Karpas-422 (cell line): Measurements from ENCODE around the gene WASF2. TPM values are rescaled to one million over a fixed set of nuclear protein-coding genes. Genes with fewer than 3 reads are reported as not detected.

Experiments used
- DNase-seq: peaks from one replicate; pipeline ENCODE4 v3.0.0-alpha.2; 2015
- H2AFZ ChIP-seq: fragments of 200-600 bp; sonication (generic); 2 replicates; pipeline ENCODE4 v1.6.1; 2014; ENCODE audit warnings: antibody characterized with exemption, low read length, mixed read lengths
- H3K27ac ChIP-seq: fragments of 200-600 bp; sonication (generic); 2 replicates; pipeline ENCODE4 v1.5.1; 2014; ENCODE audit warnings: mild to moderate bottlenecking, low read length, moderate library complexity
- H3K27me3 ChIP-seq: fragments of 200-600 bp; sonication (generic); 2 replicates; pipeline ENCODE4 v1.6.1; 2014; ENCODE audit warnings: low read length, mixed read lengths
- H3K36me3 ChIP-seq: fragments of 200-600 bp; sonication (generic); 2 replicates; pipeline ENCODE4 v1.6.1; 2014; ENCODE audit warnings: low read length, mixed read lengths; ENCODE audit not compliant: insufficient read depth
- H3K4me1 ChIP-seq: fragments of 200-600 bp; sonication (generic); 2 replicates; pipeline ENCODE4 v1.6.1; 2014; ENCODE audit warnings: mild to moderate bottlenecking, low read length, mixed read lengths
- H3K4me2 ChIP-seq: fragments of 200-600 bp; sonication (generic); 2 replicates; pipeline ENCODE4 v1.6.1; 2014; ENCODE audit warnings: low read length, low read depth, mild to moderate bottlenecking; ENCODE audit not compliant: poor library complexity, severe bottlenecking
- H3K4me3 ChIP-seq: fragments of 200-600 bp; sonication (generic); 2 replicates; pipeline ENCODE4 v1.5.1; 2014; ENCODE audit warnings: mild to moderate bottlenecking, antibody characterized with exemption, low read length, mixed read lengths
- H3K79me2 ChIP-seq: fragments of 200-600 bp; sonication (generic); 2 replicates; pipeline ENCODE4 v1.6.1; 2014; ENCODE audit warnings: mild to moderate bottlenecking, low read length, mixed read lengths
- H3K9ac ChIP-seq: fragments of 200-600 bp; sonication (generic); 2 replicates; pipeline ENCODE4 v1.6.0; 2014; ENCODE audit warnings: low read length
- H3K9me2 ChIP-seq: fragments of 200-600 bp; sonication (generic), shearing (Covaris generic); replicated peaks from 2 replicates; pipeline ENCODE4 v1.6.0; 2014; ENCODE audit warnings: mild to moderate bottlenecking, low read length, moderate library complexity; ENCODE audit not compliant: insufficient read depth
- H3K9me3 ChIP-seq: fragments of 300-700, 200-600 bp; sonication (generic); 2 replicates; pipeline ENCODE4 v1.6.1; 2014; ENCODE audit warnings: low read length, mixed read lengths
- H4K20me1 ChIP-seq: fragments of 200-600 bp; sonication (generic); 2 replicates; pipeline ENCODE4 v1.6.1; 2014; ENCODE audit warnings: mild to moderate bottlenecking, antibody characterized with exemption, low read length, low read depth; ENCODE audit not compliant: insufficient read depth
- total RNA-seq: library from RNA; depleted of rRNA; stranded (reverse); fragments of >200 nt; shearing (Covaris generic); gene quantifications from 2 replicates; pipeline ENCODE4 v1.2.3, GENCODE V29; 2014; ENCODE audit warnings: low replicate concordance

WASF2 gene
- total RNA-seq, 1 experiment from 2014 or later, result 21.7 TPM

DNA sequence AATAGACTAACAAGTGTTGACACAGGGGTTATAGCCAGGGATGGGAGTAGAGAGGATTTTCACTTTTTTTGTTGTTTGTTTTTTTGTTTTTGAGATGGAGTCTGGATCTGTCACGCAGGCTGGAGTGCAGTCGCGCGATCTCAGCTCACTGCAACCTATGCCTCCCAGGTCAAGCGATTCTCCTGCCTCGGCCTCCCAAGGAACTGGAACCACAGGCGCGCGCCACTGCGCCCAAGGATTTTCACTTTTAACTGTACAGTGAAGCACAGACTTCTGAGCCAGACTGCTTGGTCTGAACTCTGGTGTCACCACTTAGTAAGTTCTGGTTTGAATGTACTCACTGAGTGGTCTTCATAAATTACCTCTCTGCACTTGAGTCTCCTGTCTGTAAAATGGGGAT lies 40.2 kb upstream of the WASF2 start:
- Histone ChIP-seq H3K4me3 (no peak overlapping the region), H3K9me3 (no peaks in the 10 kb centered on the region), H3K4me2 (no peak overlapping the region), H3K36me3 (no peaks in the 10 kb centered on the region), H3K79me2 (no peaks in the 10 kb centered on the region), H3K27me3 (no peaks in the 10 kb centered on the region), H3K4me1 (peaks cover 34% of the 10 kb centered on the region), H3K9me2 (no peaks in the 10 kb centered on the region), H3K27ac (no peak overlapping the region), H2AFZ (no peak overlapping the region), H4K20me1 (no peaks in the 10 kb centered on the region), H3K9ac (no peak overlapping the region)
- DNase-seq, result no peak

GRCh38 chr1:27529704-27530018 lies 39.7 kb upstream of the WASF2 start:
- no peaks in the 10 kb centered on the region for H3K9me3 ChIP-seq
- H3K27me3 ChIP-seq, result no peaks in the 10 kb centered on the region
- no peaks in the 10 kb centered on the region for H3K79me2 ChIP-seq
- no peaks in the 10 kb centered on the region for H3K9me2 ChIP-seq
- no peak overlapping the region for H3K27ac ChIP-seq
- H3K4me2 ChIP-seq, result no peak overlapping the region
- no peaks in the 10 kb centered on the region for H3K36me3 ChIP-seq
- H4K20me1 ChIP-seq, result no peaks in the 10 kb centered on the region
- H3K4me3 ChIP-seq, result no peak overlapping the region
- H3K9ac ChIP-seq, result no peak overlapping the region
- no peak for DNase-seq
- H2AFZ ChIP-seq, result no peak overlapping the region
- H3K4me1 ChIP-seq, result peaks cover 37% of the 10 kb centered on the region

GRCh38 chr1:27528818-27529703 lies 39.1 kb upstream of the WASF2 start:
- no peaks in the 10 kb centered on the region for H3K79me2 ChIP-seq
- H3K27me3 ChIP-seq, result no peaks in the 10 kb centered on the region
- no peak overlapping the region for H3K4me3 ChIP-seq
- DNase-seq, result no peak
- H3K9me2 ChIP-seq, result no peaks in the 10 kb centered on the region
- H3K9me3 ChIP-seq, result no peaks in the 10 kb centered on the region
- H3K4me2 ChIP-seq, result no peak overlapping the region
- H3K9ac ChIP-seq, result no peak overlapping the region
- no peaks in the 10 kb centered on the region for H4K20me1 ChIP-seq
- H3K36me3 ChIP-seq, result no peaks in the 10 kb centered on the region
- H2AFZ ChIP-seq, result no peak overlapping the region
- H3K4me1 ChIP-seq, result peaks cover 37% of the 10 kb centered on the region
- no peak overlapping the region for H3K27ac ChIP-seq

DNA sequence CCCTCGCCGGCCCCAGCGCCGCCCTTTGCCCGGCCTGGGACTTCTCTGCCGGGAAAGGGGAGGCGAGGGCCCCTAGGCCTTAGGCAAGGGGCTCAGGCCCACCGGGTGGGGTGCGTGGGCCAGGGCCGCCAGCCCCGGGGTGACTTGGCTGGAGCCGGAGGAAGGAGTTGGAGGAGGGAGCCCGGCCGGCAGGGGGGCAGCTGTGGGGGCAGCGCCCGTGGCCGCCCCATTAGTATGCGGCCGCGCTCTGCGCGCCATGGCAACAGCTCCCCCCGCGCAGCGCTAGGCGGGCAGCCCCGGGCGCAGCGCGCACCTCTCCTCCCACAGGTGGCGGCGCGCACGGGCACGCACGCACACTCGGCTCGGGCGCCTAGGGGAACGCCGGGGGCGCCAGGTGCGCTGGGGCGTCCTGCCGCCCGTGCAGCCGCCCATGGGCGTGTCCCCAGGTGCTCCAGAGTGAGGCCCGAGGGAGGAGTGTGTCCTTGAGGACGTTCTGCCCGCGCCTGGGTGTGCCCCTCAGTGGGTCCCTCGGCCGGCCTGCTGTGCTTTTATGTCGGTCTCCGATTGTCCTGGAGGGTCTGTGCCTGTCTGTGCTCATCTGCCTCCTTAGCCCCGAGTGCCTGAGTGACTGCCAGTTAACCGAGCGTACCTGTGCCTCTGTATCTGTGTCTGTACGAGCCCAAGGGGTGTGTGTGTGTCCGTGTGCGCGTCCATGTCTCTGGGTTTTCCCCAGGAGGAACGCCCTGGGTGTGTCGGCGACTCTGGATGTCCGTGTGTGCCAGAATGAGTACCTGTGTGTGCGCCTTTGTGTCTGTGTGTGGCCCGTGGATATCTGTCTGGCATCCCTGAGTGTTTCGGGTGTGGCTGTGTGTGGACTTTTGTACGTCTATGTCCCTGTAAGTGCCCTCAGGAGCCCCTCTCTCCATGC lies 38.2 kb upstream of the WASF2 start:
- peaks cover 37% of the 10 kb centered on the region for H3K4me1 ChIP-seq
- H2AFZ ChIP-seq, result no peak overlapping the region
- H3K9me3 ChIP-seq, result no peaks in the 10 kb centered on the region
- H3K27me3 ChIP-seq, result no peaks in the 10 kb centered on the region
- H3K79me2 ChIP-seq, result no peaks in the 10 kb centered on the region
- peak overlapping the region; percentile 64 for H3K4me2 ChIP-seq
- peak overlapping the region; percentile 28; the same call in 1 of the 2 replicates for H3K9ac ChIP-seq
- no peaks in the 10 kb centered on the region for H3K9me2 ChIP-seq
- DNase-seq, result peak; percentile 68
- H3K36me3 ChIP-seq, result no peaks in the 10 kb centered on the region
- peak overlapping the region; percentile 48; the same call in 1 of the 2 replicates for H3K4me3 ChIP-seq
- H3K27ac ChIP-seq, result no peak overlapping the region
- H4K20me1 ChIP-seq, result no peaks in the 10 kb centered on the region

DNA sequence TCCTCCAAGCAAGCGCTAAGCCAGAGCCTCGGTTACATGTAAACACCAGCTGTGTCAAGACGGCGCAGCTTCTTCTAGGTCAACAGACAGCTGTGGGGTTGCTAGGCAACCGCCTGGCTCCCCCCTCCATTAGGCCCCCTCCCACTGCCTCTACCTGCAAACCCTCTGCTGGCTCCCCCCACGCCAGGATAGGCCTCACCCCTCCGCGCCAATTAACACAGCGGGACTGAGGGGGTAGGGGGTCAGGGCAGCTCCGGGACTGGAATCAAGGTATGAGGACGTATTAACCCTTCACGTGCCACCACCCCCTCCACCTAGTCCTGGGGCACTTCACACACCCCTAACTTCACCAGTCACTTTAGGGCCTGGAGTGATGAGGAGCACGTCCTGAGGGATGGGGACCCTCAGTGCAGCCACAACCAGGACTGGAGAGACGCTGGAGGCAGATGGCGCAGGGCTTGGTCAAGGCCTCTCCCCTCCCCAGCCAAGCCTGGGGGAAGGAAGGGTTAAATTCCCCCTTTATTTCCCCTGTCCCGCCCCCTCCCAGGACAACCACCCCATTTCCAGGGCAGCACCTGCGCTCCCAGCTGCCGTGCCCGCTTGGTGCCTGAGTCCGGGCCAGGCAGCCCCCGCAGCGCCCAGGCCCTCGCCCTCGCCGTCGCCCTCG lies 37.4 kb upstream of the WASF2 start:
- H3K79me2 ChIP-seq, result no peaks in the 10 kb centered on the region
- H4K20me1 ChIP-seq, result no peaks in the 10 kb centered on the region
- H3K27me3 ChIP-seq, result no peaks in the 10 kb centered on the region
- no peaks in the 10 kb centered on the region for H3K9me2 ChIP-seq
- H2AFZ ChIP-seq, result no peak overlapping the region
- H3K4me1 ChIP-seq, result peaks cover 37% of the 10 kb centered on the region
- peak overlapping the region; percentile 28; the same call in 1 of the 2 replicates for H3K9ac ChIP-seq
- H3K9me3 ChIP-seq, result no peaks in the 10 kb centered on the region
- no peak overlapping the region for H3K27ac ChIP-seq
- peak overlapping the region; percentile 64 for H3K4me2 ChIP-seq
- no peaks in the 10 kb centered on the region for H3K36me3 ChIP-seq
- no peak for DNase-seq
- H3K4me3 ChIP-seq, result peak overlapping the region; percentile 48; the same call in 1 of the 2 replicates

- Histone ChIP-seq H3K4me3 (0 out of 2 replicates have a peak overlapping the region, but pooled peaks have one; percentile 63), H3K79me2 (no peaks in the 10 kb centered on the region), H3K27ac (no peak overlapping the region), H3K36me3 (no peaks in the 10 kb centered on the region), H3K27me3 (no peaks in the 10 kb centered on the region), H3K9ac (no peak overlapping the region), H3K9me2 (no peaks in the 10 kb centered on the region), H3K4me2 (peak overlapping the region; percentile 81), H4K20me1 (no peaks in the 10 kb centered on the region), H3K9me3 (no peaks in the 10 kb centered on the region), H2AFZ (no peak overlapping the region), H3K4me1 (peaks cover 37% of the 10 kb centered on the region)
- no peak for DNase-seq
These were observed 36.7 kb upstream of the WASF2 start for GRCh38 chr1:27526569-27527222.

DNA sequence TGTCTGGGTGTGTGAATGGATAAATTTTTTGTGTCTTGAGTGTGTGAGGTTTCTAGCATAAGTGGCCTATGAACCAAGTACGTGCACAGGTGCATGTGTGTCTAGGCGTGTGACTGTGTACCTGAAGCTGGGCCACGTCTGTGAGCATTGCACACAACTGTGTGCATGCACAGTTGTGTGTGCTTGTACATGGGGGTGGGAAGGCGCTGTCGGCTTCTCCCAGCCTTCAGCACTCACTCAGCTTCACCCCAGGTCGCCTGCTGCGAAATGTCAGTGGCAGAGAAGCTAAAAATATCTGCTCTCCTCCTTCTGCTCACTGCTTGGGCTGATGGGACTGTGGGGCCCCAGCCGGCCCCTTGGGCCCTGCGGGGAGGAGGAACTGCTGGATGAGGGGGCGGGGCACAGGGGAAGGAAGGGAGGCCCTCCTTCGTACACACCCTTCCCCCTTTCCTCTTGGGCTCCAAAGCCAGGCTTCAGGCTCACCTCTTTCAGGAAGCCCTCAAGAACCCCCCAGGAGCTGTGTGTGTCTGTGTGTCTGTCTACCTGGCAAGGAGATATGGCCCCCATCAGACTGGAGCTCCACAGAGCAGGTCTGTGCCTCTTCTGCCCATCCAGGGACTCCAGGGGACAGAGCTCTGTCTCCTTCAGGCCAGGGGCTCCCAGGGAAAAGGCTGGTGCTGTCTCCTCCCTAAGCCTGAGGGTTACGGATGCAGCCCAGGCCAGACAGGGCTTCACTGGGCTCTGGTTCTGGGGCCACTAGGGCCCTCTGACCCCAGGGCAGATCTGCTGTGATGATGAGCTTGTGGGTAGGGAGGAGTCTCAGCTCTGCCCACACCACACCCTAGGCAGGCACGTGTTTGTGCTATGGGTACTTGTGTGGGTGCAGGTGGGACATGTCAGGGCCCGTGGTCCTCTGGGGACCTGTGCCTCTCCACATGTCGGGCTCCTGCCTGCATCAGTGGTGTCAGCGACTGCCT lies 35.6 kb upstream of the WASF2 start:
- Histone ChIP-seq H3K36me3 (no peaks in the 10 kb centered on the region), H3K4me3 (peak overlapping the region; percentile 63), H3K79me2 (no peaks in the 10 kb centered on the region), H3K9me2 (no peaks in the 10 kb centered on the region), H3K4me2 (peak overlapping the region; percentile 81), H3K27ac (no peak overlapping the region; the same call in 1 of the 2 replicates), H3K9ac (peak overlapping the region; percentile 68), H3K4me1 (peaks cover 37% of the 10 kb centered on the region), H3K9me3 (no peaks in the 10 kb centered on the region), H4K20me1 (no peaks in the 10 kb centered on the region), H3K27me3 (no peaks in the 10 kb centered on the region), H2AFZ (peak overlapping the region; percentile 88)
- DNase-seq, result peak; percentile 87
